HCT116 (cell line): ENCODE results near the gene SLC25A43. TPM values are rescaled to one million over a fixed set of nuclear protein-coding genes. Genes with fewer than 3 reads are reported as not detected.

ENCODE experiments used
- ATAC-seq: fragments of 200-7000 bp; cut with Tn5 transposase; 2 replicates; pipeline ENCODE4 v1.9.1; 2020; ENCODE audit warnings: mild to moderate bottlenecking, moderate library complexity
- BruUV-seq: library from RNA; stranded (reverse); fragments of 400-500 nt; replicated peaks from 2 replicates; lab custom pipeline; 2021; lab: Mats Ljungman, UMichigan
- CTCF ChIA-PET: fragments of 300-600 bp; sonication (Branson Sonifier 250); formaldehyde crosslinking; loops from one replicate; lab custom pipeline; 2021; ENCODE audit warnings: antibody characterized with exemption; lab: Charles Lee
- POLR2A ChIA-PET: fragments of 300-600, 350-600 bp; sonication (Branson Sonifier 250); formaldehyde crosslinking; loops from one replicate; lab custom pipeline; 2021; ENCODE audit warnings: antibody characterized with exemption; lab: Charles Lee
- RAD21 ChIA-PET, 2 experiments: fragments of 300-600 bp; sonication (Branson Sonifier 250); formaldehyde crosslinking; loops; one replicate each; lab custom pipeline; 2023; ENCODE audit warnings: low total read pairs in 2 of 2; ENCODE audit not compliant: uncharacterized antibody in 2 of 2, unreplicated experiment in 2 of 2, low non-redundant PET in 1 of 2; lab: Charles Lee
- DNase-seq: peaks from one replicate; pipeline ENCODE4 v3.0.0-alpha.2; 2010; ENCODE audit warnings: low read depth, low spot score
- H2AFZ ChIP-seq: fragments of 200-600 bp; shearing (Covaris generic), sonication (generic); 2 replicates; pipeline ENCODE4 v1.6.1; 2017; ENCODE audit warnings: low read depth, mixed run types, mixed read lengths, antibody characterized with exemption, low read length; ENCODE audit not compliant: poor library complexity, severe bottlenecking
- H3K27ac ChIP-seq: 2 replicates; pipeline ENCODE4 v1.5.1; 2012; ENCODE audit warnings: low read depth, low read length
- H3K27me3 ChIP-seq: fragments of 200-600 bp; sonication (generic); 2 replicates; pipeline ENCODE4 v1.6.1; 2016; ENCODE audit warnings: mixed run types, low read length, mixed read lengths; ENCODE audit not compliant: insufficient read depth
- H3K36me3 ChIP-seq, 2 experiments: fragments of 200-500 bp in 1 of 2; fragments of 200-600 bp in 1 of 2; sonication (Bioruptor generic) in 1 of 2; sonication (generic) in 1 of 2; 2 replicates each; pipeline versions ENCODE4 v1.5.1 to v1.6.1; 2014 to 2016; ENCODE audit warnings: low read length in 2 of 2, inconsistent platforms in 1 of 2, mixed read lengths in 1 of 2, mixed run types in 1 of 2; ENCODE audit not compliant: insufficient read depth in 2 of 2, control insufficient read depth in 1 of 2
- H3K4me1 ChIP-seq, 2 experiments: fragments of 200-600 bp in 1 of 2; sonication (generic) in 1 of 2; 2 replicates each; pipeline versions ENCODE4 v1.5.1 to v1.6.1; 2012 to 2017; ENCODE audit warnings: low read length in 2 of 2, inconsistent platforms in 1 of 2, mild to moderate bottlenecking in 1 of 2, mixed read lengths in 1 of 2, mixed run types in 1 of 2, moderate library complexity in 1 of 2; ENCODE audit not compliant: insufficient read depth in 2 of 2, control insufficient read depth in 1 of 2
- H3K4me2 ChIP-seq: fragments of 200-600 bp; sonication (generic); 2 replicates; pipeline ENCODE4 v1.6.1; 2017; ENCODE audit warnings: mixed run types, low read length, mixed read lengths
- H3K4me3 ChIP-seq, 2 experiments: fragments of 200-600 bp in 1 of 2; sonication (generic) in 1 of 2; replicated peaks in 1 of 2; 2 replicates each; pipeline ENCODE4 v1.5.1; 2011 to 2016; ENCODE audit warnings: low read length in 2 of 2, control low read depth in 1 of 2, low read depth in 1 of 2, mild to moderate bottlenecking in 1 of 2, mixed read lengths in 1 of 2, mixed run types in 1 of 2
- H3K79me2 ChIP-seq: fragments of 200-600 bp; sonication (generic); 2 replicates; pipeline ENCODE4 v1.6.1; 2017; ENCODE audit warnings: mild to moderate bottlenecking, mixed run types, low read length, moderate library complexity, mixed read lengths; ENCODE audit not compliant: insufficient read depth
- H3K9ac ChIP-seq: fragments of 200-600 bp; sonication (generic); 2 replicates; pipeline ENCODE4 v1.6.1; 2016; ENCODE audit warnings: low read length, mixed read lengths
- H3K9me2 ChIP-seq: fragments of 200-600 bp; sonication (generic), shearing (Covaris generic); 2 replicates; pipeline ENCODE4 v1.6.1; 2017; ENCODE audit warnings: mixed run types, mild to moderate bottlenecking, moderate library complexity; ENCODE audit not compliant: insufficient read depth
- H3K9me3 ChIP-seq, 2 experiments: fragments of 200-500 bp in 1 of 2; fragments of 200-600 bp in 1 of 2; sonication (Bioruptor generic) in 1 of 2; sonication (generic) in 1 of 2; 2 replicates each; pipeline ENCODE4 v1.6.1; 2014 to 2017; ENCODE audit warnings: low read length in 2 of 2, mixed read lengths in 2 of 2, inconsistent platforms in 1 of 2, low read depth in 1 of 2, mild to moderate bottlenecking in 1 of 2, mixed run types in 1 of 2, moderate library complexity in 1 of 2; ENCODE audit not compliant: control insufficient read depth in 1 of 2, insufficient read depth in 1 of 2
- H4K20me1 ChIP-seq: fragments of 200-600 bp; sonication (generic), shearing (Covaris generic); 2 replicates; pipeline ENCODE4 v1.6.1; 2017; ENCODE audit warnings: mixed run types, mild to moderate bottlenecking, moderate library complexity; ENCODE audit not compliant: insufficient read depth
- ATF3 ChIP-seq: IDR thresholded peaks from 2 replicates; pipeline ENCODE4 v1.6.1; 2012
- CBX3 ChIP-seq: IDR thresholded peaks from 2 replicates; pipeline ENCODE4 v1.6.1; 2012; ENCODE audit warnings: low read depth
- CEBPB ChIP-seq: IDR thresholded peaks from 2 replicates; pipeline ENCODE4 v1.6.1; 2012; ENCODE audit warnings: low read depth
- EGR1 ChIP-seq: IDR thresholded peaks from 2 replicates; pipeline ENCODE4 v1.6.1; 2012; ENCODE audit warnings: low read depth
- ELF1 ChIP-seq: IDR thresholded peaks from 2 replicates; pipeline ENCODE4 v1.6.1; 2012; ENCODE audit warnings: low read depth, borderline replicate concordance
- EZH2 ChIP-seq: fragments of 200-600 bp; sonication (generic); IDR thresholded peaks from 2 replicates; pipeline ENCODE4 v1.6.1; 2017; ENCODE audit warnings: antibody characterized with exemption, mixed run types
- EZH2phosphoT487 ChIP-seq: fragments of 200-600 bp; IDR thresholded peaks from 2 replicates; pipeline ENCODE4 v1.6.1; 2018; ENCODE audit warnings: antibody characterized with exemption, borderline replicate concordance
- JUND ChIP-seq: IDR thresholded peaks from 2 replicates; pipeline ENCODE4 v1.6.1; 2012
- MAX ChIP-seq: IDR thresholded peaks from 2 replicates; pipeline ENCODE4 v1.6.1; 2012
- POLR2A ChIP-seq: IDR thresholded peaks from 2 replicates; pipeline ENCODE4 v1.7.0; 2011; ENCODE audit warnings: borderline replicate concordance; ENCODE audit not compliant: insufficient read depth, insufficient read length; ENCODE audit errors: extremely low read depth
- POLR2AphosphoS5 ChIP-seq: IDR thresholded peaks from 2 replicates; pipeline ENCODE4 v1.6.1; 2011; ENCODE audit warnings: mild to moderate bottlenecking, low read depth, low read length, moderate library complexity
- REST ChIP-seq: IDR thresholded peaks from 2 replicates; pipeline ENCODE4 v1.6.1; 2012; ENCODE audit warnings: low read depth
- SP1 ChIP-seq: IDR thresholded peaks from 2 replicates; pipeline ENCODE4 v1.6.1; 2012; ENCODE audit warnings: low read depth
- SRF ChIP-seq: IDR thresholded peaks from 2 replicates; pipeline ENCODE4 v1.6.1; 2012; ENCODE audit warnings: low read depth
- TCF7L2 ChIP-seq: IDR thresholded peaks from 2 replicates; pipeline ENCODE4 v1.7.0; 2011; ENCODE audit warnings: borderline replicate concordance, inconsistent platforms; ENCODE audit not compliant: insufficient read depth, insufficient read length; ENCODE audit errors: extremely low read depth
- YY1 ChIP-seq: IDR thresholded peaks from 2 replicates; pipeline ENCODE4 v1.6.1; 2011; ENCODE audit warnings: low read length, low read depth, moderate library complexity, mild to moderate bottlenecking; ENCODE audit not compliant: insufficient replicate concordance; ENCODE audit errors: extremely low read depth
- ZBTB33 ChIP-seq: IDR thresholded peaks from 2 replicates; pipeline ENCODE4 v1.6.1; 2011; ENCODE audit warnings: mild to moderate bottlenecking, low read length, moderate library complexity; ENCODE audit not compliant: insufficient replicate concordance; ENCODE audit errors: extremely low read depth
- ZNF274 ChIP-seq: fragments of 200-500 bp; sonication (Bioruptor generic); IDR thresholded peaks from 2 replicates; pipeline ENCODE4 v1.6.1; 2014; ENCODE audit warnings: mild to moderate bottlenecking, low read depth, low read length, inconsistent platforms
- intact Hi-C: fragments of 100-400 bp; cut with micrococcal nuclease; formaldehyde crosslinking; loops from 2 replicates; pipeline ENCODE4 v1.10.0; 2022
- total RNA-seq: library from RNA; stranded (reverse); gene quantifications from one replicate; pipeline ENCODE4 v1.2.1, GENCODE V29; 2021; ENCODE audit not compliant: unreplicated experiment

SLC25A43 gene
- total RNA-seq, 1 experiment from 2014 or later, result 14.1 TPM

GRCh38 chrX:119495734-119496726 is 96.9 kb downstream of the SLC25A43 start (continued):
- TF ChIP-seq EZH2phosphoT487, result no peak
- TF ChIP-seq ELF1, result no peak
- TF ChIP-seq EGR1, result no peak
- TF ChIP-seq TCF7L2, result no peak
- TF ChIP-seq POLR2A, result no peak

- no peak for ATAC-seq
- Histone ChIP-seq H3K36me3 (no peaks in the 10 kb centered on the region), H3K79me2 (no peaks in the 10 kb centered on the region), H3K9me3 (no peaks in the 10 kb centered on the region), H3K4me3 (no peak overlapping the region), H2AFZ (no peak overlapping the region), H4K20me1 (no peaks in the 10 kb centered on the region), H3K4me2 (no peak overlapping the region), H3K9ac (no peak overlapping the region), H3K4me1 (peaks cover 4 to 20% of the 10 kb centered on the region in 2 experiments), H3K27me3 (no peaks in the 10 kb centered on the region), H3K9me2 (no peaks in the 10 kb centered on the region), H3K27ac (no peak overlapping the region)
- ChIA-PET RAD21 (no interaction called here), POLR2A (no interaction called here), CTCF (interaction anchor here (0.9 kb wide), 1 partner anchor 15 kb away, joined by 5 read pairs; no protein-coding TSS in a partner anchor)
- DNase-seq, result no peak
- intact Hi-C loops, result no loop called here
- BruUV-seq, result no TSS peak
- TF ChIP-seq SRF (no peak), CEBPB (no peak), YY1 (no peak), REST (no peak), ZBTB33 (no peak), MAX (no peak), ZNF274 (no peak), POLR2A (no peak), ELF1 (no peak), POLR2AphosphoS5 (no peak), JUND (no peak), ATF3 (no peak), CBX3 (no peak), EZH2 (no peak), SP1 (no peak)
- TF ChIP-seq, all 23 proteins: peak for 0
Observed at GRCh38 chrX:119497185-119497584, 98.0 kb downstream of the SLC25A43 start.
